Measurements from ENCODE around the gene SNRNP200. TPM values are rescaled to one million over a fixed set of nuclear protein-coding genes. Genes with fewer than 3 reads are reported as not detected.

SNRNP200 gene
- polyA plus RNA-seq, 1 donor (not counting 4 experiments of a cell fraction or from before 2014, with no cell fraction given), result 78.4 TPM

- Histone ChIP-seq H3K9me1 (ENCODE audit: control insufficient read depth, extremely low read depth, insufficient read depth, low read length) (no peaks in the 10 kb centered on the region), H3K9me3 (ENCODE audit: control insufficient read depth, low read depth, low read length) (no peaks in the 10 kb centered on the region), H3K36me3 (ENCODE audit: control insufficient read depth in 2 of 2, extremely low read depth in 1 of 2, insufficient read depth in 2 of 2, low read length in 2 of 2) (peaks cover 26 to 30% of the 10 kb centered on the region in 2 experiments), H2AFZ (ENCODE audit: control insufficient read depth, low read length) (no peak overlapping the region), H3K27me3 (ENCODE audit: control insufficient read depth, extremely low read depth, insufficient read depth, low read length) (no peaks in the 10 kb centered on the region), H4K20me1 (ENCODE audit: control insufficient read depth, extremely low read depth, insufficient read depth, low read length) (no peaks in the 10 kb centered on the region), H3K79me2 (ENCODE audit: control insufficient read depth, insufficient read depth, low read length) (peaks cover 2% of the 10 kb centered on the region), H3K9ac (ENCODE audit: control insufficient read depth, extremely low read depth, insufficient read depth, low read length) (no peak overlapping the region), H3K4me2 (ENCODE audit: control insufficient read depth, extremely low read depth, insufficient read depth, low read depth, low read length) (no peak overlapping the region), H3K4me3 (ENCODE audit: control insufficient read depth in 2 of 3, extremely low read depth in 1 of 3, insufficient read depth in 2 of 3, low read depth in 1 of 3, low read length in 3 of 3) (no peak overlapping the region), H3K4me1 (ENCODE audit: control insufficient read depth, extremely low read depth, insufficient read depth, low read length) (no peaks in the 10 kb centered on the region), H3K27ac (ENCODE audit: control insufficient read depth, insufficient read depth, low read length) (no peak overlapping the region)
- DNase-seq (ENCODE audit: low read depth, low spot score) (no peak), FAIRE-seq (no peak)
- TF ChIP-seq, protein P1, sequence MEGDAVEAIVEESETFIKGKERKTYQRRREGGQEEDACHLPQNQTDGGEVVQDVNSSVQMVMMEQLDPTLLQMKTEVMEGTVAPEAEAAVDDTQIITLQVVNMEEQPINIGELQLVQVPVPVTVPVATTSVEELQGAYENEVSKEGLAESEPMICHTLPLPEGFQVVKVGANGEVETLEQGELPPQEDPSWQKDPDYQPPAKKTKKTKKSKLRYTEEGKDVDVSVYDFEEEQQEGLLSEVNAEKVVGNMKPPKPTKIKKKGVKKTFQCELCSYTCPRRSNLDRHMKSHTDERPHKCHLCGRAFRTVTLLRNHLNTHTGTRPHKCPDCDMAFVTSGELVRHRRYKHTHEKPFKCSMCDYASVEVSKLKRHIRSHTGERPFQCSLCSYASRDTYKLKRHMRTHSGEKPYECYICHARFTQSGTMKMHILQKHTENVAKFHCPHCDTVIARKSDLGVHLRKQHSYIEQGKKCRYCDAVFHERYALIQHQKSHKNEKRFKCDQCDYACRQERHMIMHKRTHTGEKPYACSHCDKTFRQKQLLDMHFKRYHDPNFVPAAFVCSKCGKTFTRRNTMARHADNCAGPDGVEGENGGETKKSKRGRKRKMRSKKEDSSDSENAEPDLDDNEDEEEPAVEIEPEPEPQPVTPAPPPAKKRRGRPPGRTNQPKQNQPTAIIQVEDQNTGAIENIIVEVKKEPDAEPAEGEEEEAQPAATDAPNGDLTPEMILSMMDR (optimal IDR thresholded peaks at IDR 0.05 in 1 of 3, IDR thresholded peaks at IDR 0.05 in 1 of 3, conservative IDR thresholded peaks at IDR 0.05 in 1 of 3; ENCODE audit: extremely low read depth in 1 of 3, insufficient read depth in 2 of 3, low read length in 3 of 3), result no peak
- no peak for TF ChIP-seq EZH2 (IDR thresholded peaks at IDR 0.05; ENCODE audit: low read length)
- dilution Hi-C loops (cut with MboI; ENCODE audit: extremely low pct_ligation_motif_present, low sequenced_read_pairs), result no loop called here
These were observed 53.5 kb downstream of the SNRNP200 start for GRCh38 chr2:96251721-96252292.

DNA sequence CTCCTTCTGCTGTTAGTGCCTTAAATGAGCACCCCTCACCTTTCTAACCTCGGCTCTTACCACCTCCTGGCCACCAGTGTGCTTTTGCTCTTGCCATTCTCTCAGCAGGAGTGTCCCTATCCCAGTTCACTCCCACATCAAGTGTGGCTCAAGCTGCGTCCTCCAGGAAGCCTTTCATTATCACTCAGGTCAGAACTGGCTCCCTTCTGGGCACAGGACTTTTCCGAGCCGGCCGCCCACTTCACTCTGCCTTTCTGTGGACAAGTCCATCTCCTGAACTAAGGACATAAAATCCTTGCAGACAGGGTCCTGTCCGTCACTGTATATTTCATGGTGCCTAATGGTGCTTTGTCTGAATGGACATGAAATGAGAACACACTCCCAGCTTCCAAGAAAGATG is 55.2 kb downstream of the SNRNP200 start:
- H3K4me2 ChIP-seq (ENCODE audit: control insufficient read depth, extremely low read depth, insufficient read depth, low read depth, low read length), result no peak overlapping the region
- H3K27ac ChIP-seq (ENCODE audit: control insufficient read depth, insufficient read depth, low read length), result no peak overlapping the region
- dilution Hi-C loops (cut with MboI; ENCODE audit: extremely low pct_ligation_motif_present, low sequenced_read_pairs), result no loop called here
- no peak overlapping the region for H2AFZ ChIP-seq (ENCODE audit: control insufficient read depth, low read length)
- no peaks in the 10 kb centered on the region for H3K9me3 ChIP-seq (ENCODE audit: control insufficient read depth, low read depth, low read length)
- H4K20me1 ChIP-seq (ENCODE audit: control insufficient read depth, extremely low read depth, insufficient read depth, low read length), result no peaks in the 10 kb centered on the region
- H3K9ac ChIP-seq (ENCODE audit: control insufficient read depth, extremely low read depth, insufficient read depth, low read length), result no peak overlapping the region
- no peaks in the 10 kb centered on the region for H3K27me3 ChIP-seq (ENCODE audit: control insufficient read depth, extremely low read depth, insufficient read depth, low read length)
- TF ChIP-seq EZH2 (IDR thresholded peaks at IDR 0.05; ENCODE audit: low read length), result no peak
- TF ChIP-seq, protein P1 (optimal IDR thresholded peaks at IDR 0.05 in 1 of 3, IDR thresholded peaks at IDR 0.05 in 1 of 3, conservative IDR thresholded peaks at IDR 0.05 in 1 of 3; ENCODE audit: extremely low read depth in 1 of 3, insufficient read depth in 2 of 3, low read length in 3 of 3), result no peak
- H3K4me3 ChIP-seq (ENCODE audit: control insufficient read depth in 2 of 3, extremely low read depth in 1 of 3, insufficient read depth in 2 of 3, low read depth in 1 of 3, low read length in 3 of 3), result no peak overlapping the region
- FAIRE-seq, result no peak
- H3K9me1 ChIP-seq (ENCODE audit: control insufficient read depth, extremely low read depth, insufficient read depth, low read length), result no peaks in the 10 kb centered on the region
- no peaks in the 10 kb centered on the region for H3K79me2 ChIP-seq (ENCODE audit: control insufficient read depth, insufficient read depth, low read length)
- DNase-seq (ENCODE audit: low read depth, low spot score), result no peak
- peaks cover 21 to 27% of the 10 kb centered on the region in 2 experiments for H3K36me3 ChIP-seq (ENCODE audit: control insufficient read depth in 2 of 2, extremely low read depth in 1 of 2, insufficient read depth in 2 of 2, low read length in 2 of 2)
- H3K4me1 ChIP-seq (ENCODE audit: control insufficient read depth, extremely low read depth, insufficient read depth, low read length), result no peaks in the 10 kb centered on the region
